Esophagus squamous epithelium (tissue), 5 donors: Measurements from ENCODE around the gene FAM177B. TPM values are rescaled to one million over a fixed set of nuclear protein-coding genes. Genes with fewer than 3 reads are reported as not detected.

Source experiments
- DNase-seq: peaks from one replicate; lab custom pipeline; 2025; lab: John Stamatoyannopoulos, UW
- H3K27ac ChIP-seq, 4 donors: fragments of 200-600 bp; sonication (generic); one replicate each; pipeline ENCODE4 v1.5.1; 2016 to 2019; ENCODE audit warnings: mild to moderate bottlenecking in 1 of 4
- H3K27me3 ChIP-seq, 4 donors: fragments of 200-600 bp; sonication (generic); 1 replicate in 3 of 4; 2 replicates in 1 of 4; pipeline versions ENCODE4 v1.5.1 to v1.6.0; 2017 to 2021; ENCODE audit warnings: antibody characterized with exemption in 1 of 4
- H3K36me3 ChIP-seq, 3 donors: fragments of 200-600 bp; sonication (generic); one replicate each; pipeline ENCODE4 v1.5.1; 2016 to 2019
- H3K4me1 ChIP-seq, 3 donors: fragments of 200-600 bp; sonication (generic); one replicate each; pipeline ENCODE4 v1.5.1; 2017 to 2019
- H3K4me3 ChIP-seq, 4 donors: fragments of 200-600 bp; sonication (generic); 1 replicate in 3 of 4; 2 replicates in 1 of 4; pipeline ENCODE4 v1.5.1; 2016 to 2019; ENCODE audit warnings: mild to moderate bottlenecking in 2 of 4, moderate library complexity in 1 of 4
- H3K9me3 ChIP-seq, 3 donors: fragments of 200-600 bp; sonication (generic); one replicate each; pipeline ENCODE4 v1.5.1; 2016 to 2019
- POLR2A ChIP-seq, 4 donors: fragments of 450-650 bp; IDR thresholded peaks; one replicate each; pipeline ENCODE4 v1.6.1; 2017; ENCODE audit warnings: antibody characterized with exemption in 4 of 4, mild to moderate bottlenecking in 4 of 4, moderate library complexity in 3 of 4
- WGBS, 2 donors: methylation state at CpG; one replicate each; pipeline ENCODE4 v1.1.5; 2018; 5-methylcytosine and 5-hydroxymethylcytosine counted together
- intact Hi-C: fragments of 100-400 bp; cut with DNase I; formaldehyde crosslinking; loops from one replicate; pipeline ENCODE4 v1.15.0; 2022
- total RNA-seq, 4 donors: library from RNA; depleted of rRNA; stranded (reverse); fragments of >200 nt; gene quantifications; one replicate each; pipeline ENCODE4 v1.1.0, GENCODE V29; 2016
- TF ChIP-seq, protein P1 (sequence below), 6 experiments: fragments of 450-650 bp in 4 of 6; fragments of 200-600 bp in 2 of 6; sonication (generic) in 2 of 6; IDR thresholded peaks; one replicate each; pipeline ENCODE4 v1.5.1; 2016 to 2019; ENCODE audit warnings: antibody characterized with exemption in 6 of 6, mild to moderate bottlenecking in 4 of 6, moderate library complexity in 4 of 6
- donor health status: DM: yes; HTN: yes; CAD: no.

The FAM177B gene
- total RNA-seq, 4 donors from 2014 or later: 1.3 TPM; not detected in 3

DNA sequence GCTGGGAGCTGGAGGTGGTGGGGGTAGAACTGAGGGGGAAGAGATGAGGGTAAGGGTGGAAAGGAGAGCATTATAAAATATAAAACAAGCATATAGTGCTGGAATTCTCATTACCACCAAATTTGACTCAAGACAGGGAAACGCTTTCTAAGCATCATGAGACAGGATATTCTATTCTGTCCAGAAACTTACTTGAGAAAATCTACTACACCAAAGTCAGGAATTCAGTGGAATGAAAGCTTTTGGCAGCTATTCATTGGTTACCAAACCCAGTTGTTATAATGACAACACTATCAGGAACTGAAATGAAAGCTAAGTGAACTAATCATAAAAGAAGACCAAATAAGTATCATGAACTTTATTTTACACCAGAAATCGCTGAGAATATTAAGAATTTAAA is 39.2 kb upstream of the FAM177B start:
- WGBS, 2 donors: 87 to 88% methylated on average over 2 of the region's 2 CpGs
- Histone ChIP-seq H3K4me3 (no peak overlapping the region), H3K36me3 (peaks cover 0 to 55% (median 0%) of the 10 kb centered on the region in 3 donors), H3K27ac (no peak overlapping the region), H3K9me3 (no peaks in the 10 kb centered on the region), H3K27me3 (no peaks in the 10 kb centered on the region), H3K4me1 (no peaks in the 10 kb centered on the region)
- intact Hi-C loops: no loop called here
- no peak for DNase-seq
- no peak for TF ChIP-seq POLR2A (IDR thresholded peaks at IDR 0.05)

DNA sequence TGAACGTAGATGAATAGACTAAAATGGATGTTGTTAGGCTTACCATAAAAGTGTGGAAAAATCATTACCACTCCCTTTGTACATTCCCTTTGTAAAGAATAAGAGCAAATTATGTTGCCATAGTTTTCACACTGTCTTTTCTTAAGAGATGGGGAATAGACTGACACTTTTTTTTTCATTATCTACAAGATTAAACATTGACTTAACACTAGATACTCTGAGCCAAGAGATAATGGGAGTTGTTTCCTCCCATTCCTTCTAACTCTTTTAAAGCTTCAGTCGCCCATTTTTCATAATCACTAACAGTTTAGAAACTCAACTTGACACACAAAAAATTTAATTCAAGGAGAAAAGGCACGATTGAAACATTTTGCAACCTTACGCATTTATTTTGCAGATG is 34.8 kb upstream of the FAM177B start:
- Histone ChIP-seq H3K4me3 (no peak overlapping the region), H3K9me3 (no peaks in the 10 kb centered on the region), H3K4me1 (no peaks in the 10 kb centered on the region), H3K27ac (no peak overlapping the region), H3K27me3 (no peaks in the 10 kb centered on the region), H3K36me3 (peaks cover 0 to 57% (median 0%) of the 10 kb centered on the region in 3 donors)
- DNase-seq: no peak
- TF ChIP-seq, protein P1, sequence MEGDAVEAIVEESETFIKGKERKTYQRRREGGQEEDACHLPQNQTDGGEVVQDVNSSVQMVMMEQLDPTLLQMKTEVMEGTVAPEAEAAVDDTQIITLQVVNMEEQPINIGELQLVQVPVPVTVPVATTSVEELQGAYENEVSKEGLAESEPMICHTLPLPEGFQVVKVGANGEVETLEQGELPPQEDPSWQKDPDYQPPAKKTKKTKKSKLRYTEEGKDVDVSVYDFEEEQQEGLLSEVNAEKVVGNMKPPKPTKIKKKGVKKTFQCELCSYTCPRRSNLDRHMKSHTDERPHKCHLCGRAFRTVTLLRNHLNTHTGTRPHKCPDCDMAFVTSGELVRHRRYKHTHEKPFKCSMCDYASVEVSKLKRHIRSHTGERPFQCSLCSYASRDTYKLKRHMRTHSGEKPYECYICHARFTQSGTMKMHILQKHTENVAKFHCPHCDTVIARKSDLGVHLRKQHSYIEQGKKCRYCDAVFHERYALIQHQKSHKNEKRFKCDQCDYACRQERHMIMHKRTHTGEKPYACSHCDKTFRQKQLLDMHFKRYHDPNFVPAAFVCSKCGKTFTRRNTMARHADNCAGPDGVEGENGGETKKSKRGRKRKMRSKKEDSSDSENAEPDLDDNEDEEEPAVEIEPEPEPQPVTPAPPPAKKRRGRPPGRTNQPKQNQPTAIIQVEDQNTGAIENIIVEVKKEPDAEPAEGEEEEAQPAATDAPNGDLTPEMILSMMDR (IDR thresholded peaks at IDR 0.05): no peak
- no peak for TF ChIP-seq POLR2A (IDR thresholded peaks at IDR 0.05)
- intact Hi-C loops: no loop called here
- WGBS, 2 donors: 85 to 88% methylated on average over 4 of the region's 4 CpGs

DNA sequence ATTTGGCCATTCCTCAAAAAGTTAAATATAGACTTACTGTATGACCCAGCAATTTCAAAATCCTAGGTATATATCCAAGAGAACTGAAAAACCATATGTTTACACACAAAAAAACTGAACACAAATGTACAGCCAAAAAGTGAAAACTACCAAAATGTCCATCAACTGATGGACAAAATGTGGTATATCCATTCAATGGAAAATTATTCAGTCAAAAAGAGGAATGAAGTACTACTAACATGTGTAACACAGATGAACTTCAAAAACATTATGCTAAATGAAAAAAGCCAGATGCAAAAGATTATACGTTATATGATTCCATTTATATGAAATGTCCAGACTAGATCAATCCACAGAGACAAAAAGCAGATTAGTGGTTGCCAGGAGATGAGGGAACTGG is 32.7 kb upstream of the FAM177B start:
- H3K4me3 ChIP-seq: no peak overlapping the region
- H3K36me3 ChIP-seq: peaks cover 0 to 49% (median 0%) of the 10 kb centered on the region in 3 donors
- DNase-seq: no peak
- no peak overlapping the region for H3K27ac ChIP-seq
- TF ChIP-seq, protein P1 (IDR thresholded peaks at IDR 0.05): no peak
- TF ChIP-seq POLR2A (IDR thresholded peaks at IDR 0.05): no peak
- intact Hi-C loops: no loop called here
- 93 to 96% methylated on average over 1 of the region's 1 CpG for WGBS, 2 donors
- H3K4me1 ChIP-seq: peaks cover 0 to 5% (median 0%) of the 10 kb centered on the region in 3 donors
- H3K27me3 ChIP-seq: no peaks in the 10 kb centered on the region
- no peaks in the 10 kb centered on the region for H3K9me3 ChIP-seq

DNA sequence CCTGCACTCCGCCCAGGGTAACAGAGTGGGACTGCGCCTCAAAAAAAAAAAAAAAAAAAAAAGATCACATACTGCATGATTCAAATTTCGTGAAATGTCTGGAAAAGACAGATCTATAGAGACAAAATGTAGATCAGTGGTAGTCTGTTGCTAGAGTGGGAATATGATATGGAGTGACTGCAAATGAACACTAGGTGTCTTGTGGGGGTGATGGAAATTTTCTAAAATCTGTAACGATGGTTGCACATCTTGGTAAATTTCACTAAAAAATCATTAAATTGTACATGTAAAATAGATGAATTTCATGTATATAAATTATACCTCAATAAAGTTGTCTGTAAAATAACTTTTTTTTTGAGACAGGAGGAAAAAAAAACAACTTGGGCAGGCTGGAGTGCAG is 30.2 kb upstream of the FAM177B start:
- 68 to 78% methylated on average over 4 of the region's 4 CpGs for WGBS, 2 donors

DNA sequence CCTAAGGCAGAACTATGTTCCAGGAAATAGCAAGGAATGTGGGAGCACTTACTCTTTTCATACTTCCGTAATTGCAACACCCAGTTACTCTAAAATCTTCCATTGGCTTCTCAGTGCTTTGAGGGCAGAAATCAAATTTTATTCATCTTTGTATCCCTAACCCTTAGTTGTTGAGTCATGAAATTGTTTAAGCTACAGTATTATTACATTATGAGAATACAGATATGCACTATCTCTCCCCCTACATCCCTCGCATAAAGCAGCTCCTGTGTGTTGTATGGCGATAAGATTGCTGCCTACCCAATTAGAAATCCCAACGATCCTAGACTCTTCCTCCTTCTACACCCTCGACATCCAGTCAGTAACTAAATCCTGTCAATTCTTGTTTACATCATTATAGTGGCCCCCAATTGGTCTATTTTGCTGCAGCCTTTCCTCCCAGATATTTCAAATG is 27.3 kb upstream of the FAM177B start:
- no peak for DNase-seq
- intact Hi-C loops: no loop called here
- TF ChIP-seq, protein P1 (IDR thresholded peaks at IDR 0.05): no peak
- no peak for TF ChIP-seq POLR2A (IDR thresholded peaks at IDR 0.05)
- H3K4me3 ChIP-seq: no peak overlapping the region
- no peaks in the 10 kb centered on the region for H3K27me3 ChIP-seq
- peaks cover 15 to 38% (median 20%) of the 10 kb centered on the region in 3 donors for H3K4me1 ChIP-seq
- H3K36me3 ChIP-seq: peaks cover 0 to 8% (median 0%) of the 10 kb centered on the region in 3 donors
- H3K27ac ChIP-seq: no peak overlapping the region
- H3K9me3 ChIP-seq: no peaks in the 10 kb centered on the region
- 82 to 83% methylated on average over 5 of the region's 5 CpGs for WGBS, 2 donors

More for the DNA sequence above, 30.2 kb upstream of the FAM177B start:
- no peak overlapping the region for H3K27ac ChIP-seq
- H3K27me3 ChIP-seq: no peaks in the 10 kb centered on the region
- no peak for TF ChIP-seq POLR2A (IDR thresholded peaks at IDR 0.05)
- TF ChIP-seq, protein P1 (IDR thresholded peaks at IDR 0.05): no peak
- no peak overlapping the region for H3K4me3 ChIP-seq
- DNase-seq: no peak
- H3K9me3 ChIP-seq: no peaks in the 10 kb centered on the region
- H3K4me1 ChIP-seq: peaks cover 14 to 26% (median 15%) of the 10 kb centered on the region in 3 donors
- intact Hi-C loops: no loop called here
- H3K36me3 ChIP-seq: peaks cover 0 to 23% (median 0%) of the 10 kb centered on the region in 3 donors
